Left ventricle myocardium inferior (tissue), 1 donor: ENCODE results near the gene MYO5C. TPM values are rescaled to one million over a fixed set of nuclear protein-coding genes. Genes with fewer than 3 reads are reported as not detected.

Experiments
- DNase-seq: peaks from one replicate; pipeline ENCODE4 v3.0.0-alpha.2; 2020
- H3K27ac ChIP-seq: fragments of 200-600 bp; replicated peaks from 2 replicates; pipeline ENCODE4 v1.8.0; 2021
- H3K27me3 ChIP-seq: fragments of 200-600 bp; 2 replicates; pipeline ENCODE4 v1.8.0; 2021; ENCODE audit warnings: low read depth
- H3K36me3 ChIP-seq: fragments of 200-600 bp; 2 replicates; pipeline ENCODE4 v1.8.0; 2021
- H3K4me1 ChIP-seq: fragments of 200-600 bp; 2 replicates; pipeline ENCODE4 v1.8.0; 2021
- H3K4me3 ChIP-seq: fragments of 200-600 bp; 2 replicates; pipeline ENCODE4 v1.8.0; 2021; ENCODE audit warnings: mild to moderate bottlenecking, moderate library complexity
- H3K9me3 ChIP-seq: fragments of 200-600 bp; replicated peaks from 2 replicates; pipeline ENCODE4 v1.8.0; 2021
- intact Hi-C: fragments of 100-400 bp; cut with micrococcal nuclease; formaldehyde crosslinking; loops from one replicate; pipeline ENCODE4 v1.11.0; 2022
- total RNA-seq: library from RNA; stranded (reverse); fragmentation: NEBNext Ultra II Directional; extraction: Animal tissue kit (Norgen Biotek cat#: 25700); gene quantifications from one replicate; pipeline ENCODE4 v1.2.1, GENCODE V29; 2021
- TF ChIP-seq, protein P1 (sequence below): fragments of 200-600 bp; IDR thresholded peaks from 2 replicates; pipeline ENCODE4 v1.8.0; 2021; ENCODE audit warnings: antibody characterized with exemption, mild to moderate bottlenecking, borderline replicate concordance
- donor health status: DM: no; HTN: yes; CAD: no; lungs with severe emphysema.

MYO5C gene
- total RNA-seq, 1 donor from 2014 or later, result 2.9 TPM

DNA sequence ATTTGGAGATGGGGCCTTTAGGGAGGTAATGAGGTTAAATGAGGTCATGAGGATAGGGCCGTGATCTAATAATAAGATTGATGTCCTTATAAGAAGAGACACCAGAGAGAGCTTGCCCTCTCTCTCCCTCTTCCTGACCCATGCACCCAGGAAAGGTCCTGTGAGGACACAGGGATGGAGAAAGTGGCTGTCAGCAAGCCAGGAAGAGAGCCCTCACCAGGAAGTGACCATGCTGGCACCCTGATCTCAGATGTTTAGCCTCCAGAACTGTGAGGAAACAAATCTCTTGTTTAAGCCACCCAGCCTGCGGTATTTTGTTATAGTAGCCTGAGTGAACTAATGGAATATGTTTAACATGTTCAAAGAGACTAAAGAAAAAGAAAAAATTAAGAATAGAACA is 89.2 kb downstream of the MYO5C start:
- TF ChIP-seq, protein P1, sequence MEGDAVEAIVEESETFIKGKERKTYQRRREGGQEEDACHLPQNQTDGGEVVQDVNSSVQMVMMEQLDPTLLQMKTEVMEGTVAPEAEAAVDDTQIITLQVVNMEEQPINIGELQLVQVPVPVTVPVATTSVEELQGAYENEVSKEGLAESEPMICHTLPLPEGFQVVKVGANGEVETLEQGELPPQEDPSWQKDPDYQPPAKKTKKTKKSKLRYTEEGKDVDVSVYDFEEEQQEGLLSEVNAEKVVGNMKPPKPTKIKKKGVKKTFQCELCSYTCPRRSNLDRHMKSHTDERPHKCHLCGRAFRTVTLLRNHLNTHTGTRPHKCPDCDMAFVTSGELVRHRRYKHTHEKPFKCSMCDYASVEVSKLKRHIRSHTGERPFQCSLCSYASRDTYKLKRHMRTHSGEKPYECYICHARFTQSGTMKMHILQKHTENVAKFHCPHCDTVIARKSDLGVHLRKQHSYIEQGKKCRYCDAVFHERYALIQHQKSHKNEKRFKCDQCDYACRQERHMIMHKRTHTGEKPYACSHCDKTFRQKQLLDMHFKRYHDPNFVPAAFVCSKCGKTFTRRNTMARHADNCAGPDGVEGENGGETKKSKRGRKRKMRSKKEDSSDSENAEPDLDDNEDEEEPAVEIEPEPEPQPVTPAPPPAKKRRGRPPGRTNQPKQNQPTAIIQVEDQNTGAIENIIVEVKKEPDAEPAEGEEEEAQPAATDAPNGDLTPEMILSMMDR, result no peak
- Histone ChIP-seq H3K27me3 (no peaks in the 10 kb centered on the region), H3K4me1 (peaks cover 6% of the 10 kb centered on the region), H3K36me3 (peaks cover 2% of the 10 kb centered on the region), H3K9me3 (no peaks in the 10 kb centered on the region), H3K4me3 (no peak overlapping the region), H3K27ac (no peak overlapping the region)
- DNase-seq, result no peak
- intact Hi-C loops, result no loop called here

DNA sequence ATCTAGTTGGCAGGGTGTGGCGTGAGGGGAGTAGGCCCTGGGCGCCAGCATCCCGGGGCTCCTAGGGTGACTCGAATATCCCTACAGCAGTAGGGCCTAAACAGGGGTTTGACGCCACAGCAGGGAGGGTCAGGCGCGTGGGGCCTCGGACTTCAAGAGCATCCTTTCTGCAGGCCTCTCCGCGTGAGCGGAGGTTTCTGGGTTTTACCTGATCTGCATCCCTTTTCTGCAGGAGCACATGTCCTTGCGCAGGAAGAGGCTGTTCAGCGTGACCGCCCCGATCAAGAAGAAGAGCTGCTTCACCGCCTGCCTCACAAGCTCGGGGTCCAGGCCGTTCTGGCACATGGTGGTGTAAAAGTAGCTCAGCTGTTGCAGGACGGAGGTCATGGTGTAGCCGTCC is 90.9 kb downstream of the MYO5C start:
- DNase-seq, result no peak
- H3K4me3 ChIP-seq, result no peak overlapping the region

DNA sequence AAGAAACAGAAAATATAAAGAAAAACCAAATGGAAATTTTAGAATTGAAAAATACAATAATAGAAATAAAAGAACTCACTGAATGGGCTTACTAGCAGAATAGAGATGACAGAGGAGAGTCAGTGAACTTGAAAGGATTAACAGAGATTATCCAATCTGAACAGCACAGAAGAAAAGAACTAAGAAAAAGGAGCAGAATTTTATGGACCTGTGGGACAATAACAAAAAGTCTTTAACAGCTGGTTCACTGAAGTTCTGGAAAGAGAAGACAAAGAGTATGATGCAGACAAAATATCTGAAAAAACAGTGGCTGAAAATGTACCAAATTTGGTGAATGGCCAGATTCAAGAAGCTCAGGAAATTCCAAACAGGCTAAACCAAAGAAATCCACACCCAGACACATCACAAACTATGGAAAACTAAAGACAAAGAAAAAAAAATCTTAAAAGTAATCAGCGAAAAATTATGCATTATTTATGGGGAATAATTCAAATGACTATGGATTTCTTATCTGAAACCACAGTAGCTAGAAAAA is 94.7 kb downstream of the MYO5C start:
- no peak overlapping the region for H3K4me3 ChIP-seq
- DNase-seq, result no peak
- H3K27me3 ChIP-seq, result no peaks in the 10 kb centered on the region
- intact Hi-C loops, result no loop called here
- no peak overlapping the region for H3K27ac ChIP-seq
- TF ChIP-seq, protein P1, result no peak
- H3K36me3 ChIP-seq, result peaks cover 3% of the 10 kb centered on the region
- no peaks in the 10 kb centered on the region for H3K4me1 ChIP-seq
- no peaks in the 10 kb centered on the region for H3K9me3 ChIP-seq

More for the DNA sequence above, 90.9 kb downstream of the MYO5C start:
- Histone ChIP-seq H3K36me3 (no peaks in the 10 kb centered on the region), H3K9me3 (no peaks in the 10 kb centered on the region), H3K27ac (no peak overlapping the region), H3K4me1 (peaks cover 6% of the 10 kb centered on the region), H3K27me3 (no peaks in the 10 kb centered on the region)
- intact Hi-C loops, result no loop called here
- TF ChIP-seq, protein P1, result no peak

DNA sequence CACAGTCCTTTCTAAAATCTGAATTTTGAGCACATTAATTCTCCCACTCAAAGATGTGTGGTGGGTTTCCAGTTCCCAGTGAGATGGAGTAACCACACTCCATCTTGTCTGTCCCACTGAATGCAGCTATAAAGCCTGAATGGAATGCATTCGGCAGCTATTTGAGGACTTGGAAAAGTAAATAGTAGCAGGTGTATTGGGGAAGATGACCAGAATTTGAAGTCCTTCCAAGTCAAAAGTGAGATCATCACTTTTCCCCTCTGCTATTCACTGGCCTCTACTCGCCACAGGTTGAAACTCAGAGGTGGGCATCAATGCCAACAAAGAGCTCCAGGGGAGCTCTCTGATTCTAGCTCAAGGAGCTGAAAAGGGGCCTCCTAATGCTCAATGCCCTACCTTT is 96.3 kb downstream of the MYO5C start:
- Histone ChIP-seq H3K27me3 (no peaks in the 10 kb centered on the region), H3K36me3 (peaks cover 3% of the 10 kb centered on the region), H3K9me3 (no peaks in the 10 kb centered on the region), H3K27ac (no peak overlapping the region), H3K4me3 (no peak overlapping the region), H3K4me1 (no peaks in the 10 kb centered on the region)
- intact Hi-C loops, result no loop called here
- TF ChIP-seq, protein P1, result no peak
- DNase-seq, result no peak

DNA sequence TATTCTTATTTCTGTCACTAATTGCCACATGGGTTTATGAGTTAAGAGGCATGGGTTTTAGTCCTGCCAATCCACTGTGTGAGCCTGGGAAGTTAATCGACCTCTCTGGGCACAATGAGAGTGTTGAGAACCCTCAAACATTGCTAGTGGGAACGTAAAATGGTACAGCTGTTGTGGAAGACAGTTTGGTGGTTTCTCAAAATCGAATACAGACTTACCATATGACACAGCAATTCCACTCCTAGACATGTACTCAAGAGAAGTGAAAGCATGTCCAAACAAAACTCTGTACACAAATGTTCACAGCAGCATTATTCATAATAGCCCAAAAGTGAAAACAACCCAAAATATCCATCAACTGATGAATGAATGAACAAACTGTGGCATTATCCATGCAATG is 98.7 kb downstream of the MYO5C start:
- Histone ChIP-seq H3K27ac (no peak overlapping the region), H3K4me1 (no peaks in the 10 kb centered on the region), H3K27me3 (no peaks in the 10 kb centered on the region), H3K9me3 (no peaks in the 10 kb centered on the region), H3K4me3 (no peak overlapping the region), H3K36me3 (peaks cover 3% of the 10 kb centered on the region)
- DNase-seq, result no peak
- TF ChIP-seq, protein P1, result no peak
- intact Hi-C loops, result no loop called here
